DND-41 (cell line): ENCODE results near the gene UBALD1.

ENCODE experiments used
- CTCF ChIP-seq: IDR thresholded peaks from 2 replicates; pipeline ENCODE4 v1.5.1; 2012; ENCODE audit warnings: borderline replicate concordance, low read length, moderate library complexity, mild to moderate bottlenecking; ENCODE audit not compliant: poor library complexity, severe bottlenecking; ENCODE audit errors: extremely low read depth
- EZH2 ChIP-seq: IDR thresholded peaks from 3 replicates; pipeline ENCODE4 v1.6.1; 2012; ENCODE audit warnings: borderline replicate concordance, low read depth, mild to moderate bottlenecking, moderate library complexity, low read length, inconsistent platforms; ENCODE audit not compliant: severe bottlenecking

- TF ChIP-seq CTCF: no peak
- TF ChIP-seq EZH2: no peak
These were observed 8.3 kb downstream of the UBALD1 start for GRCh38 chr16:4606354-4606753.
